A549 (cell line): Measurements from ENCODE around the gene NR5A2. TPM values are rescaled to one million over a fixed set of nuclear protein-coding genes. Genes with fewer than 3 reads are reported as not detected.

Experiments used
- ATAC-seq, 2 experiments: fragments of 200-7000 bp in 1 of 2; fragments of >200 bp in 1 of 2; cut with Nextera tagmentation in 1 of 2; cut with Tn5 transposase in 1 of 2; 3 replicates each; pipeline versions ENCODE4 v1.8.0 to v1.9.1; 2018 to 2020; ENCODE audit warnings: mild to moderate bottlenecking in 1 of 2, moderate library complexity in 1 of 2
- CTCF ChIA-PET: fragments of 300-600 bp; sonication (Branson Sonifier 250); formaldehyde crosslinking; extraction: SDS; loops from one replicate; lab custom pipeline; 2021; ENCODE audit warnings: antibody characterized with exemption, inconsistent platforms; lab: Yijun Ruan, JAX
- POLR2A ChIA-PET: fragments of 350-600 bp; formaldehyde crosslinking; extraction: SDS; loops from one replicate; lab custom pipeline; 2021; ENCODE audit warnings: antibody characterized with exemption, inconsistent platforms; lab: Yijun Ruan, JAX
- DNase-seq, 2 experiments: peaks; one replicate each; pipeline versions ENCODE4 v3.0.0 to v3.0.0-alpha.2; 2011 to 2016; ENCODE audit warnings: low read depth in 1 of 2, low spot score in 1 of 2
- FAIRE-seq: peaks from 2 replicates; lab custom pipeline; 2011; peaks lifted over from hg19 to GRCh38; lab: Jason Lieb, UNC
- H3K27ac ChIP-seq, 2 experiments: fragments of >200 bp; sonication (Bioruptor Twin); formaldehyde crosslinking; 3 replicates each; pipeline ENCODE4 v1.5.1; 2016 to 2017
- H3K4me1 ChIP-seq: fragments of >200 bp; sonication (Bioruptor Twin); formaldehyde crosslinking; 3 replicates; pipeline ENCODE4 v1.6.1; 2016
- H3K4me2 ChIP-seq: fragments of >200 bp; sonication (Bioruptor Twin); formaldehyde crosslinking; 3 replicates; pipeline ENCODE4 v1.6.1; 2016
- H3K4me3 ChIP-seq: fragments of >200 bp; sonication (Bioruptor Twin); formaldehyde crosslinking; 3 replicates; pipeline ENCODE4 v1.5.1; 2016
- H3K9me3 ChIP-seq: fragments of >200 bp; sonication (Bioruptor Twin); formaldehyde crosslinking; 3 replicates; pipeline ENCODE4 v1.6.1; 2016
- CBX2 ChIP-seq: fragments of 200-600 bp; sonication (generic); IDR thresholded peaks from 2 replicates; pipeline ENCODE4 v1.6.1; 2016; ENCODE audit warnings: low read depth, mild to moderate bottlenecking, borderline replicate concordance
- CEBPB ChIP-seq, 2 experiments: fragments of >200 bp in 1 of 2; sonication (Bioruptor Twin) in 1 of 2; formaldehyde crosslinking in 1 of 2; IDR thresholded peaks; 2 replicates each; pipeline ENCODE4 v1.6.1; 2012 to 2016
- CHD2 ChIP-seq: fragments of 150-350 bp; IDR thresholded peaks from 2 replicates; pipeline ENCODE4 v1.6.1; 2014; ENCODE audit warnings: low read length; ENCODE audit not compliant: partially characterized antibody
- FOXS1 ChIP-seq: fragments of 250-450 bp; sonication (Bioruptor Pico); IDR thresholded peaks from 2 replicates; pipeline ENCODE4 v1.5.0; 2020; ENCODE audit warnings: mild to moderate bottlenecking, moderate library complexity
- HEYL ChIP-seq: fragments of 250-450 bp; sonication (Bioruptor Pico); IDR thresholded peaks from 2 replicates; pipeline ENCODE4 v1.8.0; 2021; ENCODE audit warnings: mild to moderate bottlenecking, moderate library complexity
- HOXB13 ChIP-seq: fragments of 250-450 bp; sonication (Bioruptor Pico); IDR thresholded peaks from 2 replicates; pipeline ENCODE4 v1.5.0; 2020; ENCODE audit warnings: low read depth, mild to moderate bottlenecking, moderate library complexity
- HOXB5 ChIP-seq: fragments of 250-450 bp; sonication (Bioruptor Pico); IDR thresholded peaks from 2 replicates; pipeline ENCODE4 v1.5.0; 2020; ENCODE audit warnings: mild to moderate bottlenecking, moderate library complexity
- KDM1A ChIP-seq: fragments of 200-600 bp; sonication (generic); IDR thresholded peaks from 2 replicates; pipeline ENCODE4 v1.6.1; 2016; ENCODE audit warnings: low read depth, mild to moderate bottlenecking
- MAFK ChIP-seq: fragments of 450-650 bp; IDR thresholded peaks from 2 replicates; pipeline ENCODE4 v1.6.1; 2014; ENCODE audit not compliant: partially characterized antibody
- MAZ ChIP-seq: fragments of 150-350 bp; IDR thresholded peaks from 2 replicates; pipeline ENCODE4 v1.6.1; 2014; ENCODE audit warnings: antibody characterized with exemption, low read depth, low read length, borderline replicate concordance
- NFE2L2 ChIP-seq: fragments of 150-350 bp; conservative IDR thresholded peaks from 2 replicates; pipeline ENCODE4 v1.6.1; 2014; ENCODE audit warnings: low read length
- NPAS2 ChIP-seq: fragments of 250-450 bp; sonication (Bioruptor Pico); IDR thresholded peaks from 2 replicates; pipeline ENCODE4 v1.8.0; 2022; ENCODE audit warnings: mild to moderate bottlenecking, moderate library complexity, borderline replicate concordance
- PHF8 ChIP-seq: fragments of 200-600 bp; sonication (generic); IDR thresholded peaks from 2 replicates; pipeline ENCODE4 v1.6.1; 2016; ENCODE audit warnings: low read depth, mild to moderate bottlenecking, antibody characterized with exemption, moderate library complexity, borderline replicate concordance
- RARB ChIP-seq: fragments of 250-450 bp; sonication (Bioruptor Pico); IDR thresholded peaks from 2 replicates; pipeline ENCODE4 v1.8.0; 2021; ENCODE audit warnings: mild to moderate bottlenecking, moderate library complexity
- SMC3 ChIP-seq: fragments of >200 bp; sonication (Bioruptor Twin); formaldehyde crosslinking; IDR thresholded peaks from 3 replicates; pipeline ENCODE4 v1.6.1; 2018; ENCODE audit warnings: inconsistent platforms
- TP53 ChIP-seq: fragments of 250-450 bp; sonication (Bioruptor Pico); IDR thresholded peaks from 2 replicates; pipeline ENCODE4 v1.5.0; 2021; ENCODE audit warnings: mild to moderate bottlenecking, moderate library complexity
- ZNF302 ChIP-seq: fragments of 250-450 bp; sonication (Bioruptor Pico); IDR thresholded peaks from 2 replicates; pipeline ENCODE4 v1.9.0; 2021; ENCODE audit warnings: inconsistent platforms, mild to moderate bottlenecking, moderate library complexity
- WGBS: methylation state at CpG from one replicate; pipeline ENCODE4 v1.1.6; 2017; ENCODE audit errors: missing lambda C conversion rate; 5-methylcytosine and 5-hydroxymethylcytosine counted together
- polyA plus RNA-seq, 4 experiments: library from polyadenylated mRNA; depleted of rRNA in 3 of 4; stranded (reverse); fragments of >200 nt; fragmentation: RNase III in 1 of 4; extraction: RNeasy Plus Mini Kit Qiagen cat#74134 plus additional on column Dnase treatment in 1 of 4; gene quantifications; 2 replicates in 3 of 4; 3 replicates in 1 of 4; pipeline ENCODE4 v1.2.3, GENCODE V29; 2011 to 2017
- TF ChIP-seq, protein P1 (sequence below): fragments of >200 bp; sonication (Bioruptor Twin); formaldehyde crosslinking; IDR thresholded peaks from 3 replicates; pipeline ENCODE4 v1.5.1; 2016
- TF ChIP-seq, protein P2 (sequence below): fragments of 200-600 bp; sonication (generic); IDR thresholded peaks from 2 replicates; pipeline ENCODE4 v1.6.1; 2016; ENCODE audit warnings: antibody characterized with exemption, mild to moderate bottlenecking, moderate library complexity

NR5A2 gene
- polyA plus RNA-seq, 2 of the 4 experiments (the other 2 are of a cell fraction): 12.0 to 24.1 TPM

DNA sequence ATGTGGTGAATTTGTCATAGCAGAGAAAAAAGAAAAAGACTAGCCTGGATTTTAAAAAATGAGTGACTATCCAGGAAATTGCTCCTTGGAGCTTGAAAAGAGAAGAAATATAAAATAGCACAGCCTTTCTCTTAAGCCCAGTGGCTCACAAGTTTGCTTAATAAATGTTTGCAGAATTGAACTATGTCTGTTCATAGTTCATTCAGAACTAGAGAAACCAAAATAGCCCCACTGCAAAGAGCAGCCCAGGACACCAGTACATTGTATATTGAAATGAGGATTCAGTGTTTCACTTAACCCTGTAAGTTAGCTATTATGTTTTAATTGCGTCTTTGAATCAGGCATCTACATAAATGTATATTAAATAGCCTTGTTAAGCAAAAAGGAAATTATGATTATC lies 88.8 kb downstream of the NR5A2 start:
- no peak for TF ChIP-seq RARB
- TF ChIP-seq PHF8: no peak
- TF ChIP-seq CEBPB (IDR thresholded peaks at IDR 0.05): no peak
- TF ChIP-seq MAFK: no peak
- CTCF ChIA-PET: no interaction called here
- WGBS: 80% methylated on average over 1 of the region's 1 CpG
- POLR2A ChIA-PET: no interaction called here
- Histone ChIP-seq H3K27ac (peak overlapping the region in 1 of 2 experiments; percentile 15; a peak in 1 of 6 replicates), H3K9me3 (no peaks in the 10 kb centered on the region), H3K4me1 (peaks cover 12% of the 10 kb centered on the region), H3K4me2 (no peak overlapping the region), H3K4me3 (no peak overlapping the region)
- FAIRE-seq (no peak), ATAC-seq (no peak), DNase-seq (no peak)

DNA sequence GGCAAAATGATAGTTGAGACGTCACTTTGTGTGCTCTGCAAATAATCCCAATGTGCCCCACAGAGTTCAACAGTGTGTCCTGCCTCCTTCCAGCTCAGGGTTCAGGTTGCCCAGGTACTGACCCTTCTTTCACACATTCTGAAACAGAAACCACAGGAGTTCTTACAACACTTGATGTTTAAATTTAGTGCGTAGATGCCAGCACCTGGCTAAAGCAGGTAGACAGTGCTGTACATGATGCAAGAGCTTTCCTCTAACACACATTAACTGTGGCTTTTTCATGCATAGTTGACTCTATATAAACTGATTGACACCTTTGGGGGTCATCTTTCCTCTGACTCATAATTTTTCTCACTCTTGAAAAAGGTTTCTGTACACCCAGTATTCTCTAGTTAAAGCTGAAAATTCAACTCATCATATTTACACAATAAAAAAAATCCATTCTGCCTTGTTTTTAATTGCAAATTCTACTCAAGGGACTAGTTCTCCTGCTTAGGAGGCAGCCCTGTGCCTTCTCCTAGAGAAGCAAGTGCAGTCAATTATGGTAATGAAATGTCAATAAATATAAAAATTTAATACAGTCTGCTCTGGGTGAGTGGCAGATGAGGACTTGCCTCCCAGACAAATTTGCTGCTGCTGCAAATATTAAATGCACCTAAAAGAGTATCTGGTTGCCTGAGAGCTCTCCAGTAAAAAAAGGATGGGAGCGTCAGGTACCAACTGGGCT lies 91.4 kb downstream of the NR5A2 start:
- ChIA-PET CTCF (interaction anchor here (0.7 to 1.0 kb wide), 2 partner anchors 61 to 101 kb away, joined by 3 read pairs; no protein-coding TSS in a partner anchor), POLR2A (no interaction called here)
- Histone ChIP-seq H3K4me1 (peaks cover 12% of the 10 kb centered on the region), H3K27ac (no peak overlapping the region), H3K4me2 (no peak overlapping the region), H3K9me3 (no peaks in the 10 kb centered on the region), H3K4me3 (no peak overlapping the region)
- 95% methylated on average over 3 of the region's 3 CpGs for WGBS
- FAIRE-seq (no peak), ATAC-seq (no peak), DNase-seq (no peak)
- TF ChIP-seq PHF8: no peak
- TF ChIP-seq TP53 (CRISPR knock-in tag): no peak
- no peak for TF ChIP-seq CHD2
- no peak for TF ChIP-seq MAZ
- no peak for TF ChIP-seq NPAS2 (CRISPR knock-in tag)
- no peak for TF ChIP-seq FOXS1 (CRISPR knock-in tag)
- TF ChIP-seq, protein P1, sequence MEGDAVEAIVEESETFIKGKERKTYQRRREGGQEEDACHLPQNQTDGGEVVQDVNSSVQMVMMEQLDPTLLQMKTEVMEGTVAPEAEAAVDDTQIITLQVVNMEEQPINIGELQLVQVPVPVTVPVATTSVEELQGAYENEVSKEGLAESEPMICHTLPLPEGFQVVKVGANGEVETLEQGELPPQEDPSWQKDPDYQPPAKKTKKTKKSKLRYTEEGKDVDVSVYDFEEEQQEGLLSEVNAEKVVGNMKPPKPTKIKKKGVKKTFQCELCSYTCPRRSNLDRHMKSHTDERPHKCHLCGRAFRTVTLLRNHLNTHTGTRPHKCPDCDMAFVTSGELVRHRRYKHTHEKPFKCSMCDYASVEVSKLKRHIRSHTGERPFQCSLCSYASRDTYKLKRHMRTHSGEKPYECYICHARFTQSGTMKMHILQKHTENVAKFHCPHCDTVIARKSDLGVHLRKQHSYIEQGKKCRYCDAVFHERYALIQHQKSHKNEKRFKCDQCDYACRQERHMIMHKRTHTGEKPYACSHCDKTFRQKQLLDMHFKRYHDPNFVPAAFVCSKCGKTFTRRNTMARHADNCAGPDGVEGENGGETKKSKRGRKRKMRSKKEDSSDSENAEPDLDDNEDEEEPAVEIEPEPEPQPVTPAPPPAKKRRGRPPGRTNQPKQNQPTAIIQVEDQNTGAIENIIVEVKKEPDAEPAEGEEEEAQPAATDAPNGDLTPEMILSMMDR: no peak
- TF ChIP-seq NFE2L2: no peak
- TF ChIP-seq CBX2: no peak
- no peak for TF ChIP-seq HOXB5 (CRISPR knock-in tag)
- no peak for TF ChIP-seq KDM1A
- TF ChIP-seq, protein P2, sequence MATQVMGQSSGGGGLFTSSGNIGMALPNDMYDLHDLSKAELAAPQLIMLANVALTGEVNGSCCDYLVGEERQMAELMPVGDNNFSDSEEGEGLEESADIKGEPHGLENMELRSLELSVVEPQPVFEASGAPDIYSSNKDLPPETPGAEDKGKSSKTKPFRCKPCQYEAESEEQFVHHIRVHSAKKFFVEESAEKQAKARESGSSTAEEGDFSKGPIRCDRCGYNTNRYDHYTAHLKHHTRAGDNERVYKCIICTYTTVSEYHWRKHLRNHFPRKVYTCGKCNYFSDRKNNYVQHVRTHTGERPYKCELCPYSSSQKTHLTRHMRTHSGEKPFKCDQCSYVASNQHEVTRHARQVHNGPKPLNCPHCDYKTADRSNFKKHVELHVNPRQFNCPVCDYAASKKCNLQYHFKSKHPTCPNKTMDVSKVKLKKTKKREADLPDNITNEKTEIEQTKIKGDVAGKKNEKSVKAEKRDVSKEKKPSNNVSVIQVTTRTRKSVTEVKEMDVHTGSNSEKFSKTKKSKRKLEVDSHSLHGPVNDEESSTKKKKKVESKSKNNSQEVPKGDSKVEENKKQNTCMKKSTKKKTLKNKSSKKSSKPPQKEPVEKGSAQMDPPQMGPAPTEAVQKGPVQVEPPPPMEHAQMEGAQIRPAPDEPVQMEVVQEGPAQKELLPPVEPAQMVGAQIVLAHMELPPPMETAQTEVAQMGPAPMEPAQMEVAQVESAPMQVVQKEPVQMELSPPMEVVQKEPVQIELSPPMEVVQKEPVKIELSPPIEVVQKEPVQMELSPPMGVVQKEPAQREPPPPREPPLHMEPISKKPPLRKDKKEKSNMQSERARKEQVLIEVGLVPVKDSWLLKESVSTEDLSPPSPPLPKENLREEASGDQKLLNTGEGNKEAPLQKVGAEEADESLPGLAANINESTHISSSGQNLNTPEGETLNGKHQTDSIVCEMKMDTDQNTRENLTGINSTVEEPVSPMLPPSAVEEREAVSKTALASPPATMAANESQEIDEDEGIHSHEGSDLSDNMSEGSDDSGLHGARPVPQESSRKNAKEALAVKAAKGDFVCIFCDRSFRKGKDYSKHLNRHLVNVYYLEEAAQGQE: no peak
- TF ChIP-seq SMC3: no peak
- no peak for TF ChIP-seq ZNF302
- no peak for TF ChIP-seq HEYL (CRISPR knock-in tag)
- TF ChIP-seq HOXB13: no peak
